Ishikawa (cell line): ENCODE measurements around the gene TRIM69.

Source experiments
- MAX ChIP-seq: IDR thresholded peaks from 2 replicates; pipeline ENCODE4 v1.6.1; 2012
- REST ChIP-seq: IDR thresholded peaks from 2 replicates; pipeline ENCODE4 v1.6.1; 2012; ENCODE audit warnings: low read depth, mild to moderate bottlenecking

GRCh38 chr15:44796508-44796907 lies 60.2 kb downstream of the TRIM69 start:
- TF ChIP-seq MAX (no peak), REST (no peak)
